Measurements from ENCODE around the gene DMWD.

Gene DMWD

DNA sequence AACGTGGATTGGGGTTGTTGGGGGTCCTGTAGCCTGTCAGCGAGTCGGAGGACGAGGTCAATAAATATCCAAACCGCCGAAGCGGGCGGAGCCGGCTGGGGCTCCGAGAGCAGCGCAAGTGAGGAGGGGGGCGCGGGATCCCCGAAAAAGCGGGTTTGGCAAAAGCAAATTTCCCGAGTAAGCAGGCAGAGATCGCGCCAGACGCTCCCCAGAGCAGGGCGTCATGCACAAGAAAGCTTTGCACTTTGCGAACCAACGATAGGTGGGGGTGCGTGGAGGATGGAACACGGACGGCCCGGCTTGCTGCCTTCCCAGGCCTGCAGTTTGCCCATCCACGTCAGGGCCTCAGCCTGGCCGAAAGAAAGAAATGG lies 22.8 kb downstream of the DMWD start:
- no peak for DNase-seq (ENCODE audit: low read depth)
- H3K4me3 ChIP-seq (ENCODE audit: low read length), result peak overlapping the region; percentile 52
- TF ChIP-seq, protein P1, sequence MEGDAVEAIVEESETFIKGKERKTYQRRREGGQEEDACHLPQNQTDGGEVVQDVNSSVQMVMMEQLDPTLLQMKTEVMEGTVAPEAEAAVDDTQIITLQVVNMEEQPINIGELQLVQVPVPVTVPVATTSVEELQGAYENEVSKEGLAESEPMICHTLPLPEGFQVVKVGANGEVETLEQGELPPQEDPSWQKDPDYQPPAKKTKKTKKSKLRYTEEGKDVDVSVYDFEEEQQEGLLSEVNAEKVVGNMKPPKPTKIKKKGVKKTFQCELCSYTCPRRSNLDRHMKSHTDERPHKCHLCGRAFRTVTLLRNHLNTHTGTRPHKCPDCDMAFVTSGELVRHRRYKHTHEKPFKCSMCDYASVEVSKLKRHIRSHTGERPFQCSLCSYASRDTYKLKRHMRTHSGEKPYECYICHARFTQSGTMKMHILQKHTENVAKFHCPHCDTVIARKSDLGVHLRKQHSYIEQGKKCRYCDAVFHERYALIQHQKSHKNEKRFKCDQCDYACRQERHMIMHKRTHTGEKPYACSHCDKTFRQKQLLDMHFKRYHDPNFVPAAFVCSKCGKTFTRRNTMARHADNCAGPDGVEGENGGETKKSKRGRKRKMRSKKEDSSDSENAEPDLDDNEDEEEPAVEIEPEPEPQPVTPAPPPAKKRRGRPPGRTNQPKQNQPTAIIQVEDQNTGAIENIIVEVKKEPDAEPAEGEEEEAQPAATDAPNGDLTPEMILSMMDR (conservative IDR thresholded peaks at IDR 0.05; ENCODE audit: low read depth, low read length), result no peak

DNA sequence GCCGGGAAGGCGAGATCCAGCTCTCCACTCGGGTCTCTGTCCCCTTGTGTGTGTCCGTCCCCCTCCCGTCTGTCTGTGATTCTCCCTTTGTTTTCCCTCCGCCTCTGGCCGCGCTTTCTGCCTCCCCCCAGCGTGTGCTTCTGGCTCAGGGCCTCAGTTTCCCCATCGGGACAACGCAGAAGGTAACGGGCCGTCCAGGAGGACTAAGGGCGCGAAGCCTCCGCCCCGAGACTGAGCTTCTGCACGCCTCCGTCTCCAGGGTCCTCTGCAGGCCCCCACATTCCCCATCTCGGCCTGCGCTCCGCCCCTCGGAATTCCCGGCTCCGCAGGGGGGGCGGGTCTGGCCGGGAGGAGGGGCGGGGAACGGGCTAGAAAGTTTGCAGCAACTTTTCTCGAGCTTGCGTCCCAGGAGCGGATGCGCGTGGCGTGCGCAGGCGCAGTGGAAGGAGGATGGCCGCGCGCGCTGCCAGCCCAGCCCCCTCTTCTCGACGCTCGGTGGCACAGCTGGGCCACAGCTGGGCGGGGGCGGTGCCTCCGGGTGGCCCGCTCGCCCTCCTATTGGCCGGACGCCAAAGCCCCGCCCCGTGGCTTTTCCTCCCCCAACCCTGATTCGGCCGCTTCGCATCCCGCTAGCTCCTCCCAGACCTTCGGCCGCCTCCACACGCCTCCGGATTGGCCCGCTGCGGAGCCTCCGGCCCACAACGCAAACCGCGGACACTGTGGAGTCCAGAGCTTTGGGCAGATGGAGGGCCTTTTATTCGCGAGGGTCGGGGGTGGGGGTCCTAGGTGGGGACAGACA lies 23.5 kb downstream of the DMWD start, which contains the start of gene SIX5:
Gene SIX5, minus strand, starts transcription at position 269 of the 799 bp plus-strand sequence. CDS start 408 bp downstream, outside the sequence.
- peak; percentile 80 for DNase-seq (ENCODE audit: low read depth)
- TF ChIP-seq, protein P1 (conservative IDR thresholded peaks at IDR 0.05; ENCODE audit: low read depth, low read length), result no peak
- H3K4me3 ChIP-seq (ENCODE audit: low read length), result peak within 1 kb of the TSS; percentile 77

DNA sequence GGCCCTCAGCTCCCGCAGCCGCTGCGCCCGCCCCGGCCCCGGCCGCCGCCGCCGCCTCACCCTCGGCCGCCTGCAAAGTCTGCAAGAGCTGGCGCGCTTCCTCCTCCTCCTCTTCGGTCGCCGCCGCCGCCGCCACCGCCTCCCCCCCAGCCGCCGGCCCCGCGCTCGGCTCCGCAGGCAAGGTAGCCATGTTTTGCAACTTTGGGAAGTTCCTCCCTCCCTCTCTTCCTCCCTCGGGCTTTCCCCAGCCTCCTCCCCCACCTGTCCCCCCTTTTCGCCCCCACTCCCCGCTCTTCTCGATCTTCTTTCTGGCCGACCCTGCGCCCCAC lies 24.0 kb downstream of the DMWD start:
- no peak for DNase-seq (ENCODE audit: low read depth)
- TF ChIP-seq, protein P1 (conservative IDR thresholded peaks at IDR 0.05; ENCODE audit: low read depth, low read length), result no peak
- peak overlapping the region; percentile 77 for H3K4me3 ChIP-seq (ENCODE audit: low read length)

GRCh38 chr19:45767881-45768654 lies 24.6 kb downstream of the DMWD start:
- no peak for DNase-seq (ENCODE audit: low read depth)
- H3K4me3 ChIP-seq (ENCODE audit: low read length), result peak overlapping the region; percentile 77
- TF ChIP-seq, protein P1 (conservative IDR thresholded peaks at IDR 0.05; ENCODE audit: low read depth, low read length), result no peak

DNA sequence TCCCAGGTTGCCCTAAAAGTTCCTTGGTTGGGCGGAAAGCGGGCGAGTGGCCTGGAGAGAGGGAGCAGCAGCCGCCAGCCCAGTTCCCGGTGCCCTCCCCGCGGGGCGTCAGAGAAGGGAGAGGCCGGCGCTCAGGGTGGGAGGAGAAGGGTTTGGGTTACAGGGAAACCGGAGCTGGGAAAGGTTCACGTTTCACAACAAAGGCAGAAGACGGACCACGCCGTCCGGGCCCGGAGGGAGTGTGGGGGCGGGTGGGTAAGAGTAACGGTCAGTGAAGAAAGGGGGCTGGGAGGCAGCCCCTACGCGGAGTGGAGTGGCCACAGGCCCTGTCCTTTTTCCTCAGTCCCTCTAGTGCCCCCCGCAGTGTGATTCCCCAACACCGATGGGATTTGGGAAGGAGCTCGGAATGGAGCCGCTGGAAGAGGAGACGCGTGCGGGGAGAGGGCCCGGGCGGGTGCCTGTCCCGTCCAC lies 25.2 kb downstream of the DMWD start:
- TF ChIP-seq, protein P1 (conservative IDR thresholded peaks at IDR 0.05; ENCODE audit: low read depth, low read length), result no peak
- H3K4me3 ChIP-seq (ENCODE audit: low read length), result peak overlapping the region; percentile 77
- DNase-seq (ENCODE audit: low read depth), result peak; percentile 27

GRCh38 chr19:45766869-45767346 lies 25.7 kb downstream of the DMWD start:
- peak overlapping the region; percentile 77 for H3K4me3 ChIP-seq (ENCODE audit: low read length)
- TF ChIP-seq, protein P1 (conservative IDR thresholded peaks at IDR 0.05; ENCODE audit: low read depth, low read length), result no peak
- no peak for DNase-seq (ENCODE audit: low read depth)

All from retinal pigment epithelial cell (primary cell).